Measurements from ENCODE around the gene RAD21L1.

The RAD21L1 gene

GRCh38 chr20:1296922-1297321 is 71.1 kb downstream of the RAD21L1 start:
- no peak for DNase-seq

GRCh38 chr20:1297486-1297885 is 71.6 kb downstream of the RAD21L1 start:
- no peak for DNase-seq

- no peak for DNase-seq
Measured at GRCh38 chr20:1298166-1298565, 72.3 kb downstream of the RAD21L1 start.

- DNase-seq, result no peak
Measured at GRCh38 chr20:1298888-1299511, 73.2 kb downstream of the RAD21L1 start.

GRCh38 chr20:1299522-1299921 is 73.7 kb downstream of the RAD21L1 start:
- no peak for DNase-seq

- no peak for DNase-seq
Measured at GRCh38 chr20:1300083-1300840, 74.4 kb downstream of the RAD21L1 start.

- DNase-seq, result peak; percentile 14
Measured at GRCh38 chr20:1301031-1301529, 75.2 kb downstream of the RAD21L1 start.

- DNase-seq, result no peak
Measured at GRCh38 chr20:1302685-1303541, 77.1 kb downstream of the RAD21L1 start.

GRCh38 chr20:1304710-1305515 is 79.1 kb downstream of the RAD21L1 start:
- DNase-seq, result no peak
